WTC11 (cell line): Measurements from ENCODE around the gene MRS2. TPM values are rescaled to one million over a fixed set of nuclear protein-coding genes. Genes with fewer than 3 reads are reported as not detected.

Experiments
- ATAC-seq: fragments of 200-7000 bp; cut with Tn5 transposase; 2 replicates; pipeline ENCODE4 v1.10.0; 2021; ENCODE audit warnings: mild to moderate bottlenecking, moderate library complexity
- CTCF ChIA-PET: fragments of 300-600 bp; sonication (Branson Sonifier 250); formaldehyde crosslinking; loops from one replicate; lab custom pipeline; 2021; ENCODE audit warnings: antibody characterized with exemption; lab: Charles Lee
- POLR2A ChIA-PET: fragments of 350-600 bp; sonication (Branson Sonifier 250); formaldehyde crosslinking; loops from one replicate; lab custom pipeline; 2021; ENCODE audit warnings: antibody characterized with exemption; lab: Charles Lee
- DNase-seq: peaks from one replicate; pipeline ENCODE4 v3.0.0; 2021; ENCODE audit warnings: low spot score
- H3K27ac Mint-ChIP-seq: 2 replicates; pipeline ENCODE4 v1.8.0; 2021; ENCODE audit warnings: mixed read lengths
- H3K27me3 Mint-ChIP-seq: 2 replicates; pipeline ENCODE4 v1.8.0; 2021; ENCODE audit warnings: low read depth, mild to moderate bottlenecking, moderate library complexity, mixed read lengths
- H3K36me3 Mint-ChIP-seq: 2 replicates; pipeline ENCODE4 v1.8.0; 2021; ENCODE audit warnings: mixed read lengths
- H3K4me1 Mint-ChIP-seq: 2 replicates; pipeline ENCODE4 v1.8.0; 2022; ENCODE audit warnings: mixed read lengths
- H3K4me3 Mint-ChIP-seq: 2 replicates; pipeline ENCODE4 v1.8.0; 2021; ENCODE audit warnings: mild to moderate bottlenecking, moderate library complexity, mixed read lengths
- H3K9me3 Mint-ChIP-seq: 2 replicates; pipeline ENCODE4 v1.8.0; 2021; ENCODE audit warnings: mixed read lengths
- EMX1 ChIP-seq: fragments of 250-450 bp; sonication (Bioruptor Pico); IDR thresholded peaks from 2 replicates; pipeline ENCODE4 v1.8.0; 2021; ENCODE audit warnings: mild to moderate bottlenecking
- GTF2I ChIP-seq: fragments of 250-450 bp; sonication (Bioruptor Pico); conservative IDR thresholded peaks from 2 replicates; pipeline ENCODE4 v1.4.0; 2021; ENCODE audit warnings: mild to moderate bottlenecking
- IRF2 ChIP-seq: sonication (generic); formaldehyde crosslinking; IDR thresholded peaks from 2 replicates; pipeline ENCODE4 v1.8.0; 2022; ENCODE audit warnings: low read depth, missing genetic modification reagents, borderline replicate concordance
- JUN ChIP-seq: sonication (generic); formaldehyde crosslinking; IDR thresholded peaks from 2 replicates; pipeline ENCODE4 v1.8.0; 2023; ENCODE audit warnings: mild to moderate bottlenecking, missing genetic modification reagents
- NR2C2 ChIP-seq: sonication (generic); formaldehyde crosslinking; IDR thresholded peaks from 2 replicates; pipeline ENCODE4 v1.8.0; 2022; ENCODE audit warnings: mild to moderate bottlenecking, missing genetic modification reagents
- SMAD3 ChIP-seq: sonication (generic); formaldehyde crosslinking; IDR thresholded peaks from 2 replicates; pipeline ENCODE4 v1.8.0; 2022; ENCODE audit warnings: missing genetic modification reagents, mild to moderate bottlenecking, borderline replicate concordance
- SOX15 ChIP-seq: fragments of 250-450 bp; sonication (Bioruptor Pico); IDR thresholded peaks from 2 replicates; pipeline ENCODE4 v1.9.0; 2021; ENCODE audit warnings: mild to moderate bottlenecking
- SP1 ChIP-seq: sonication (generic); formaldehyde crosslinking; conservative IDR thresholded peaks from 2 replicates; pipeline ENCODE4 v1.8.1; 2022; ENCODE audit warnings: missing genetic modification reagents
- ZNF317 ChIP-seq: sonication (generic); formaldehyde crosslinking; IDR thresholded peaks from 2 replicates; pipeline ENCODE4 v1.8.1; 2023; ENCODE audit warnings: low read depth, mild to moderate bottlenecking, moderate library complexity, missing genetic modification reagents, borderline replicate concordance
- ZNF423 ChIP-seq: fragments of 250-450 bp; sonication (Bioruptor Pico); IDR thresholded peaks from 2 replicates; pipeline ENCODE4 v2.1.2; 2022; ENCODE audit warnings: mild to moderate bottlenecking, moderate library complexity
- total RNA-seq: library from RNA; stranded (reverse); gene quantifications from 3 replicates; pipeline ENCODE4 v1.2.3, GENCODE V29; 2021
- TF ChIP-seq, protein P1 (sequence below): sonication (generic); formaldehyde crosslinking; IDR thresholded peaks from 2 replicates; pipeline ENCODE4 v1.8.1; 2023; ENCODE audit warnings: mild to moderate bottlenecking, missing genetic modification reagents, moderate library complexity
- TF ChIP-seq, protein P2 (sequence below): sonication (generic); formaldehyde crosslinking; IDR thresholded peaks from 2 replicates; pipeline ENCODE4 v1.8.1; 2023; ENCODE audit warnings: mild to moderate bottlenecking, missing genetic modification reagents, borderline replicate concordance
- TF ChIP-seq, protein P3 (sequence below): sonication (generic); formaldehyde crosslinking; IDR thresholded peaks from 2 replicates; pipeline ENCODE4 v1.8.1; 2023; ENCODE audit warnings: mild to moderate bottlenecking, missing genetic modification reagents, moderate library complexity
- TF ChIP-seq, protein P4 (sequence below): fragments of 250-450 bp; sonication (Bioruptor Pico); IDR thresholded peaks from 2 replicates; pipeline ENCODE4 v1.9.0; 2021; ENCODE audit warnings: mild to moderate bottlenecking
- TF ChIP-seq, protein P5 (sequence below): fragments of 250-450 bp; sonication (Bioruptor Pico); IDR thresholded peaks from 2 replicates; pipeline ENCODE4 v2.1.2; 2022; ENCODE audit warnings: mild to moderate bottlenecking, moderate library complexity

Gene MRS2
- total RNA-seq, 1 experiment from 2014 or later, result 91.6 TPM

DNA sequence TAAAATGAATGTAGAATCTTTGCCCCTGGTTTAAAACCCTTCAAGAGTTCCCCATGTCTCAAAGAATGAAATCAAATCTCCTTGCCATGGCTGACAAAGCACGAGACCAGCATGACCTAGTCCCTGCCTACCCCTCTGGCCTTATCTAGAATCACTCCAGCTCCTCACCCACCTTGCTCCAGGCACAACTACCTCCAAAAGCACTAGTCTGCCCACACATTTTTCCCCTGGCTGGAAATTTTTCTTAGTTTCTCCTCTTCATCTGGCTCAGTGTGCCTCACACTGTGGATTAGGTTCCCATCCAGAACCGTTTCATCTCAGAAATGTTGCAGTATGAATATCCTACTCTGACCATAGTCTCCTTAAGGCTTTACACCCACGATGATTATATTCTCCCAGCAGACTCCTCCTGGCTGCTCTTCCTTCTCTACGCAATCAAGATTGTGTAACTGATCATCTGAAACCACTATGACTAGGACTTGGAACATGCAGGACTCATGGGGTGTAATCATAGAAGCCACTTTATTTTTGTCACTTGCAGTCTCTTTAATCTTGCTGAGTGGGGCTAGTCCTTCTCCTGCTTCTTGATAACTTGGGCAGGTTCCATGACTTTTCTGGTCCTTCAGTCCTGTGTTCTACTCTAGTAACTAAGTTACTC lies 7.8 kb upstream of the MRS2 start:
- DNase-seq (no peak), ATAC-seq (no peak)
- TF ChIP-seq GTF2I (CRISPR knock-in tag), result no peak
- TF ChIP-seq, protein P1, sequence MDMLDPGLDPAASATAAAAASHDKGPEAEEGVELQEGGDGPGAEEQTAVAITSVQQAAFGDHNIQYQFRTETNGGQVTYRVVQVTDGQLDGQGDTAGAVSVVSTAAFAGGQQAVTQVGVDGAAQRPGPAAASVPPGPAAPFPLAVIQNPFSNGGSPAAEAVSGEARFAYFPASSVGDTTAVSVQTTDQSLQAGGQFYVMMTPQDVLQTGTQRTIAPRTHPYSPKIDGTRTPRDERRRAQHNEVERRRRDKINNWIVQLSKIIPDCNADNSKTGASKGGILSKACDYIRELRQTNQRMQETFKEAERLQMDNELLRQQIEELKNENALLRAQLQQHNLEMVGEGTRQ (CRISPR knock-in tag), result no peak
- no peak for TF ChIP-seq SMAD3 (CRISPR knock-in tag)
- TF ChIP-seq, protein P2, sequence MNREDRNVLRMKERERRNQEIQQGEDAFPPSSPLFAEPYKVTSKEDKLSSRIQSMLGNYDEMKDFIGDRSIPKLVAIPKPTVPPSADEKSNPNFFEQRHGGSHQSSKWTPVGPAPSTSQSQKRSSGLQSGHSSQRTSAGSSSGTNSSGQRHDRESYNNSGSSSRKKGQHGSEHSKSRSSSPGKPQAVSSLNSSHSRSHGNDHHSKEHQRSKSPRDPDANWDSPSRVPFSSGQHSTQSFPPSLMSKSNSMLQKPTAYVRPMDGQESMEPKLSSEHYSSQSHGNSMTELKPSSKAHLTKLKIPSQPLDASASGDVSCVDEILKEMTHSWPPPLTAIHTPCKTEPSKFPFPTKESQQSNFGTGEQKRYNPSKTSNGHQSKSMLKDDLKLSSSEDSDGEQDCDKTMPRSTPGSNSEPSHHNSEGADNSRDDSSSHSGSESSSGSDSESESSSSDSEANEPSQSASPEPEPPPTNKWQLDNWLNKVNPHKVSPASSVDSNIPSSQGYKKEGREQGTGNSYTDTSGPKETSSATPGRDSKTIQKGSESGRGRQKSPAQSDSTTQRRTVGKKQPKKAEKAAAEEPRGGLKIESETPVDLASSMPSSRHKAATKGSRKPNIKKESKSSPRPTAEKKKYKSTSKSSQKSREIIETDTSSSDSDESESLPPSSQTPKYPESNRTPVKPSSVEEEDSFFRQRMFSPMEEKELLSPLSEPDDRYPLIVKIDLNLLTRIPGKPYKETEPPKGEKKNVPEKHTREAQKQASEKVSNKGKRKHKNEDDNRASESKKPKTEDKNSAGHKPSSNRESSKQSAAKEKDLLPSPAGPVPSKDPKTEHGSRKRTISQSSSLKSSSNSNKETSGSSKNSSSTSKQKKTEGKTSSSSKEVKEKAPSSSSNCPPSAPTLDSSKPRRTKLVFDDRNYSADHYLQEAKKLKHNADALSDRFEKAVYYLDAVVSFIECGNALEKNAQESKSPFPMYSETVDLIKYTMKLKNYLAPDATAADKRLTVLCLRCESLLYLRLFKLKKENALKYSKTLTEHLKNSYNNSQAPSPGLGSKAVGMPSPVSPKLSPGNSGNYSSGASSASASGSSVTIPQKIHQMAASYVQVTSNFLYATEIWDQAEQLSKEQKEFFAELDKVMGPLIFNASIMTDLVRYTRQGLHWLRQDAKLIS (CRISPR knock-in tag), result no peak
- TF ChIP-seq, protein P3, sequence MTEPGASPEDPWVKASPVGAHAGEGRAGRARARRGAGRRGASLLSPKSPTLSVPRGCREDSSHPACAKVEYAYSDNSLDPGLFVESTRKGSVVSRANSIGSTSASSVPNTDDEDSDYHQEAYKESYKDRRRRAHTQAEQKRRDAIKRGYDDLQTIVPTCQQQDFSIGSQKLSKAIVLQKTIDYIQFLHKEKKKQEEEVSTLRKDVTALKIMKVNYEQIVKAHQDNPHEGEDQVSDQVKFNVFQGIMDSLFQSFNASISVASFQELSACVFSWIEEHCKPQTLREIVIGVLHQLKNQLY (CRISPR knock-in tag), result no peak
- no peak for TF ChIP-seq SP1 (CRISPR knock-in tag)
- TF ChIP-seq IRF2, result no peak
- TF ChIP-seq EMX1 (CRISPR knock-in tag), result no peak
- TF ChIP-seq NR2C2 (CRISPR knock-in tag), result no peak
- no peak for TF ChIP-seq JUN
- TF ChIP-seq, protein P4, sequence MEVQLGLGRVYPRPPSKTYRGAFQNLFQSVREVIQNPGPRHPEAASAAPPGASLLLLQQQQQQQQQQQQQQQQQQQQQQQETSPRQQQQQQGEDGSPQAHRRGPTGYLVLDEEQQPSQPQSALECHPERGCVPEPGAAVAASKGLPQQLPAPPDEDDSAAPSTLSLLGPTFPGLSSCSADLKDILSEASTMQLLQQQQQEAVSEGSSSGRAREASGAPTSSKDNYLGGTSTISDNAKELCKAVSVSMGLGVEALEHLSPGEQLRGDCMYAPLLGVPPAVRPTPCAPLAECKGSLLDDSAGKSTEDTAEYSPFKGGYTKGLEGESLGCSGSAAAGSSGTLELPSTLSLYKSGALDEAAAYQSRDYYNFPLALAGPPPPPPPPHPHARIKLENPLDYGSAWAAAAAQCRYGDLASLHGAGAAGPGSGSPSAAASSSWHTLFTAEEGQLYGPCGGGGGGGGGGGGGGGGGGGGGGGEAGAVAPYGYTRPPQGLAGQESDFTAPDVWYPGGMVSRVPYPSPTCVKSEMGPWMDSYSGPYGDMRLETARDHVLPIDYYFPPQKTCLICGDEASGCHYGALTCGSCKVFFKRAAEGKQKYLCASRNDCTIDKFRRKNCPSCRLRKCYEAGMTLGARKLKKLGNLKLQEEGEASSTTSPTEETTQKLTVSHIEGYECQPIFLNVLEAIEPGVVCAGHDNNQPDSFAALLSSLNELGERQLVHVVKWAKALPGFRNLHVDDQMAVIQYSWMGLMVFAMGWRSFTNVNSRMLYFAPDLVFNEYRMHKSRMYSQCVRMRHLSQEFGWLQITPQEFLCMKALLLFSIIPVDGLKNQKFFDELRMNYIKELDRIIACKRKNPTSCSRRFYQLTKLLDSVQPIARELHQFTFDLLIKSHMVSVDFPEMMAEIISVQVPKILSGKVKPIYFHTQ, result no peak
- TF ChIP-seq, protein P5, sequence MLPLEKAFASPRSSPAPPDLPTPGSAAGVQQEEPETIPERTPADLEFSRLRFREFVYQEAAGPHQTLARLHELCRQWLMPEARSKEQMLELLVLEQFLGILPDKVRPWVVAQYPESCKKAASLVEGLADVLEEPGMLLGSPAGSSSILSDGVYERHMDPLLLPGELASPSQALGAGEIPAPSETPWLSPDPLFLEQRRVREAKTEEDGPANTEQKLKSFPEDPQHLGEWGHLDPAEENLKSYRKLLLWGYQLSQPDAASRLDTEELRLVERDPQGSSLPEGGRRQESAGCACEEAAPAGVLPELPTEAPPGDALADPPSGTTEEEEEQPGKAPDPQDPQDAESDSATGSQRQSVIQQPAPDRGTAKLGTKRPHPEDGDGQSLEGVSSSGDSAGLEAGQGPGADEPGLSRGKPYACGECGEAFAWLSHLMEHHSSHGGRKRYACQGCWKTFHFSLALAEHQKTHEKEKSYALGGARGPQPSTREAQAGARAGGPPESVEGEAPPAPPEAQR, result no peak
- TF ChIP-seq SOX15 (CRISPR knock-in tag), result no peak
- Mint-ChIP-seq H3K9me3 (peaks cover 38% of the 10 kb centered on the region), H3K4me1 (peaks cover 16% of the 10 kb centered on the region), H3K27ac (no peak overlapping the region), H3K4me3 (no peak overlapping the region), H3K36me3 (peaks cover 36% of the 10 kb centered on the region), H3K27me3 (no peaks in the 10 kb centered on the region; the same call in 1 of the 2 replicates)
- ChIA-PET CTCF (no interaction called here), POLR2A (no interaction called here)

DNA sequence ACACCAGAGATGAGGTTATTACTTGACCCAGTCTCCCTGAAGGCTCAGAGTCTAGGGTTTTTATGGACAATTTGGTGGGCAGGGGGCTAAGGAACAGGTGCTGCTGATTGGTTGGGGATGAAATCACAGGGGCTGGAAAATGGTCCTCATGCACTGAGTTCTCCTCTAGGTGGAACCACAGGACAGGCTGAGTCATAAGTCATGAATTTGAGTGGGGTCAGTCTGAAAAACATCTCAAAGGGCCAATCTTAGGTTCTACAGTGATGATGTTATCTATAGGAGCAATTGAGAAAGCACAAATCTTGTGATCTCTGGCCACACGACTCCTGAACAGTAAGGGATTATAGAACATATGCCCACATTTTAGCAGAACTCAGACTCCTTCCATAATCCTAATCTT lies 5.9 kb upstream of the MRS2 start:
- Mint-ChIP-seq H3K36me3 (peaks cover 36% of the 10 kb centered on the region), H3K4me1 (peaks cover 35% of the 10 kb centered on the region), H3K27me3 (no peaks in the 10 kb centered on the region; the same call in 1 of the 2 replicates), H3K9me3 (peaks cover 38% of the 10 kb centered on the region), H3K27ac (no peak overlapping the region), H3K4me3 (no peak overlapping the region)
- ATAC-seq, result no peak
- ChIA-PET POLR2A (no interaction called here), CTCF (no interaction called here)
- TF ChIP-seq, protein P3 (CRISPR knock-in tag), result no peak
- TF ChIP-seq, protein P2 (CRISPR knock-in tag), result no peak
- TF ChIP-seq ZNF317 (no peak), SP1 (CRISPR knock-in tag) (no peak), ZNF423 (CRISPR knock-in tag) (no peak)
- TF ChIP-seq, protein P1 (CRISPR knock-in tag), result no peak
- no peak for DNase-seq
